Rectal smooth muscle tissue (tissue), 1 donor: ENCODE measurements around the gene FYN.
"Not testable (repeated sequence)": the region's sequence is repeated elsewhere in the genome, so short reads cannot be mapped to it uniquely, and the experiment has no call there.

Experiments used
- H3K27ac ChIP-seq: one replicate; pipeline ENCODE4 v1.7.0; 2013; ENCODE audit warnings: low read depth, low read length, inconsistent platforms
- H3K27me3 ChIP-seq: one replicate; pipeline ENCODE4 v1.7.0; 2013; ENCODE audit warnings: low read length; ENCODE audit not compliant: control insufficient read depth, insufficient read depth
- H3K36me3 ChIP-seq: one replicate; pipeline ENCODE4 v1.7.0; 2013; ENCODE audit warnings: low read length; ENCODE audit not compliant: control insufficient read depth, insufficient read depth
- H3K4me1 ChIP-seq: one replicate; pipeline ENCODE4 v1.7.0; 2013; ENCODE audit warnings: low read length; ENCODE audit not compliant: control insufficient read depth, insufficient read depth
- H3K4me3 ChIP-seq: one replicate; pipeline ENCODE4 v1.7.0; 2013; ENCODE audit warnings: low read length
- H3K9ac ChIP-seq: one replicate; pipeline ENCODE4 v1.7.0; 2013; ENCODE audit warnings: low read length

The FYN gene

DNA sequence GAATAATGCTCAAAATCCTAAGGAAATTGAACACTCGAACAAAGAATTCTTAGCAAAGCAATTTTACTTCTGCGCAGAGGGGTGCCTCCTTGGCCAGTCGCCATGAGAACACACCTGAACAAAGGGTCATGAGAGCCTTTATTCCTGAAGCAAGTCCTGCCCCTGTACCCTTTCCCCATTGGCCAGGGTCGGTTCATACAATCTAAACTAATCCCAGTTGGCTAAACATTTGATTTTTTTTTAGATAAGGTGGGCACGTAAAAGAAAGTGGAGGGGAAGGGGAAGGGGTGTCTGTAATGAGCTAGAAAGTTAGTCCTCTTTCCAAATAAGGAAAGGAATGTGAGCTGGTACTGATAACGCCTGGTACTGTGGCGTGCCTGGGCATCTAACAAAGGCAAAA is 37.9 kb downstream of the FYN start:
- not testable (repeated sequence) for H3K4me1 ChIP-seq, H3K36me3 ChIP-seq, H3K4me3 ChIP-seq, H3K27ac ChIP-seq, H3K9ac ChIP-seq, H3K27me3 ChIP-seq

- H3K9ac ChIP-seq = no peak overlapping the region
- no peaks in the 10 kb centered on the region for H3K27me3 ChIP-seq
- no peaks in the 10 kb centered on the region for H3K36me3 ChIP-seq
- no peaks in the 10 kb centered on the region for H3K4me1 ChIP-seq
- H3K4me3 ChIP-seq = no peak overlapping the region
- no peak overlapping the region for H3K27ac ChIP-seq
Observed at GRCh38 chr6:111834356-111834755, 38.9 kb downstream of the FYN start.

GRCh38 chr6:111832833-111833418 is 40.3 kb downstream of the FYN start:
- Histone ChIP-seq H3K4me1 (no peaks in the 10 kb centered on the region), H3K27ac (no peak overlapping the region), H3K36me3 (no peaks in the 10 kb centered on the region), H3K4me3 (no peak overlapping the region), H3K9ac (no peak overlapping the region), H3K27me3 (no peaks in the 10 kb centered on the region)

GRCh38 chr6:111831408-111831807 is 41.8 kb downstream of the FYN start:
- no peak overlapping the region for H3K4me3 ChIP-seq
- H3K9ac ChIP-seq = no peak overlapping the region
- H3K27ac ChIP-seq = no peak overlapping the region
- H3K4me1 ChIP-seq = no peaks in the 10 kb centered on the region
- no peaks in the 10 kb centered on the region for H3K36me3 ChIP-seq
- H3K27me3 ChIP-seq = no peaks in the 10 kb centered on the region

DNA sequence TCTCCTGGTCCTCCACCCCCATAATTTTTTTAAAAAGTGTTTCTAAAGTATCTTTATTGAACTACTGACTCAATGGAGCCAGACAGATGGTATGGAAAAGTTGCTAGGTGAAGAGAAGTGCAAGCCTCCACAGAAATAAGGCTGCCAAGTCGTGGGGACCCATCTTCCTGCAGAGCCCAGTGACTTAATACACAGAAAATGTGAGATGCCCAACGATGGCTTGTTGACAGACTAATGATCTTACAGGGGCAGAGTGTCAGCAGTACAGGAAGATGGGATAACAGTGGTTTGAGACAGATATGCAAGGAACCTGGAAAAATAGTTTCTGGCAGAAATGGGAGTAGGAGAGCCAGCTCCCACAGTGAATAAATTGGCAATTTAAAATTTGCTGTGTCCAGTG is 43.3 kb downstream of the FYN start:
- no peaks in the 10 kb centered on the region for H3K36me3 ChIP-seq
- no peak overlapping the region for H3K9ac ChIP-seq
- no peak overlapping the region for H3K27ac ChIP-seq
- no peak overlapping the region for H3K4me3 ChIP-seq
- no peaks in the 10 kb centered on the region for H3K27me3 ChIP-seq
- H3K4me1 ChIP-seq = no peaks in the 10 kb centered on the region

DNA sequence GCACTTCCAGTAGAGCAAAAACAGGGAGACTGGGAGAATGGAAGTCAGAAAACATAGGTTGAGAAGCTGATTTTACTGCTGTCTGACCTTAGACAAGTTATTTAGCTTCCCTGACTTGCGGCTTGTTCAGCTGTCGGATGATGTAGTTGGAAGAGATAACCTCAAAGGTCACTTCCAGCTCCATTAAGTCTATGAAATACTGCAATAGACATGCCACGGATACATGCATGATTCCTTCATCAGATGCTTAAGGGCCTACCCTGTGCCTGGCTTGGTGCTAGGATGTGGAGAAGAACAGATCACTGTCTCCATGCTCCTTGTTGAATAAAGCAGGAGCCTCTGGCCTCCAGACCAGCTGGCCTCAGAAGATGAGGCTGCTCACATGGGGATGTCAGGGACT is 43.7 kb downstream of the FYN start:
- H3K27ac ChIP-seq = no peak overlapping the region
- H3K4me1 ChIP-seq = no peaks in the 10 kb centered on the region
- H3K9ac ChIP-seq = no peak overlapping the region
- no peaks in the 10 kb centered on the region for H3K27me3 ChIP-seq
- no peaks in the 10 kb centered on the region for H3K36me3 ChIP-seq
- no peak overlapping the region for H3K4me3 ChIP-seq

DNA sequence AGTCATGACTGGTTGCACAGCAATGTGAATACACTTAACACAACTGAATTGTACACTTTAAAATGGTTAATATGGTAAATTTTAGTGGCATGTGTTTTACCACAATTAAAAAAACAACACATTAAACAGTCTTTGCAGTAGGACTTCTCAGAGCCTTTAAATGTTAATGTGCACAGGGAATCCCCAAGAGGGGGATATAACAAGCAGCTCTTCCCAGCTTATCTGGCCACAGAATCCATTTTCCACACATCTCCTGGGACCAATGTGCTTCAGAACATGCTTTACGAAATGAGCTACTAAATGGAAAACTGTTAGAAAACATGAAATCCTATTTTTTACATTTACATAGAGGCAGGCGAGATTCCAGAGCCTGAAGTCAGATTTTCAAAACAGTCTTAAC is 44.4 kb downstream of the FYN start:
- H3K36me3 ChIP-seq = no peaks in the 10 kb centered on the region
- H3K9ac ChIP-seq = no peak overlapping the region
- H3K4me3 ChIP-seq = no peak overlapping the region
- no peak overlapping the region for H3K27ac ChIP-seq
- H3K27me3 ChIP-seq = no peaks in the 10 kb centered on the region
- H3K4me1 ChIP-seq = no peaks in the 10 kb centered on the region

- no peak overlapping the region for H3K9ac ChIP-seq
- no peaks in the 10 kb centered on the region for H3K4me1 ChIP-seq
- H3K4me3 ChIP-seq = no peak overlapping the region
- no peak overlapping the region for H3K27ac ChIP-seq
- H3K27me3 ChIP-seq = no peaks in the 10 kb centered on the region
- no peaks in the 10 kb centered on the region for H3K36me3 ChIP-seq
Observed at GRCh38 chr6:111825439-111826086, 47.7 kb downstream of the FYN start.

DNA sequence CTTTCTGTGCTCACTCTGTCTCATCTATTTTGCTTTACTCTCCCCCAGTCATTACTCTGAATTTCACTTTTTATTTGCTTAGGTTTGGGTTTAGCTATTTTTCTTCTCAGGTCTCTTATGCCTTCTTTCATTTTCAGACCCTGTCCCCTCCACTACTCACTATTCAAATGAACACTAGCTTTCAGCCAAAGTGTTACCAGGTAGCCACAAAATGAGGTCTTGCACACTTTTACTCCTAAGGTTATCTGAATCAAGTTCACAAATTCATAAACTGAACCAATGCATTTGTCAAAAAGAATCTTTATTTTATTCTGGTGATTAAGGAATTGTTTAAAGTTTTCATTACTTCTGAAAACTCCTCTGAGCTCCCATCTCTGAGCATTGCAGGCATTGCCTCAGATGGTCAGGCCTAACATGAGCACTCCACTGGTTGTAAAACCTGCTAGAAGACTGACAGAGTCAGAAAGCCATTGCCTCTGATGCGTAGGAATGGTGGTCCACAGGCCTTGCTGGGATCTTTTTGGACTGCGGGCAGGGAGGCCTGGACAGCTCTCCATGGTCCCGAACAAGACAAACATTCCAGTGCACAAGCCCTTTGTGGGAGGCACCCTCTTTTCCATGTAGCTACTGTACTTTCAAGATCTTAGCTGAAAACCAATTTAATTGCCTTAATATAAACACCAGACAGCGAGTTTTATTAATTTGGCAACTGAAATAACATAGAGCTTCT is 48.5 kb downstream of the FYN start:
- no peaks in the 10 kb centered on the region for H3K36me3 ChIP-seq
- H3K27me3 ChIP-seq = no peaks in the 10 kb centered on the region
- H3K4me3 ChIP-seq = no peak overlapping the region
- no peaks in the 10 kb centered on the region for H3K4me1 ChIP-seq
- no peak overlapping the region for H3K27ac ChIP-seq
- H3K9ac ChIP-seq = no peak overlapping the region

GRCh38 chr6:111823831-111824607 is 49.2 kb downstream of the FYN start:
- Histone ChIP-seq H3K4me3 (no peak overlapping the region), H3K36me3 (no peaks in the 10 kb centered on the region), H3K9ac (no peak overlapping the region), H3K27me3 (no peaks in the 10 kb centered on the region), H3K4me1 (no peaks in the 10 kb centered on the region), H3K27ac (no peak overlapping the region)

GRCh38 chr6:111823012-111823411 is 50.2 kb downstream of the FYN start:
- H3K27me3 ChIP-seq = no peaks in the 10 kb centered on the region
- no peak overlapping the region for H3K9ac ChIP-seq
- no peaks in the 10 kb centered on the region for H3K36me3 ChIP-seq
- no peak overlapping the region for H3K4me3 ChIP-seq
- H3K4me1 ChIP-seq = no peaks in the 10 kb centered on the region
- H3K27ac ChIP-seq = no peak overlapping the region

DNA sequence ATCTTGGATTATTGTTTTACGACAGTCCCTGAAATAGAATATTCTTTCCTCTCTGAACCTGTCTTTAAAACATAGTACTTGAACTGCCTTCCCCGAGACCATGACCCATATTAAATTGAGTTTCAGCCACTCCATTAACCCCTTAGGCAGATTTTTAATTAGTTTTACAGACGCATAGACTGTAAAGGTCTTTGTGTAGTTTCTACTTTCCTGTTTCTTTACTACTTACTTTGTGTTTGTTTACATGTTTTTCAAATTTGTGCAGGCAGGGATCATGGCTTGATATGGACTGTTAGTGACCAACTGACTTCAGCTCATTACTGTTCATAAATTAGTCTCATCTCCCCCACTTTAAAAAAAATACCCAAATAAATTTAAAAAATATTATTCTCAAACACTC is 53.8 kb downstream of the FYN start:
- no peaks in the 10 kb centered on the region for H3K36me3 ChIP-seq
- H3K4me3 ChIP-seq = no peak overlapping the region
- H3K9ac ChIP-seq = no peak overlapping the region
- H3K27me3 ChIP-seq = no peaks in the 10 kb centered on the region
- no peak overlapping the region for H3K27ac ChIP-seq
- no peaks in the 10 kb centered on the region for H3K4me1 ChIP-seq
